ENCODE measurements around the gene CHCHD6.

CHCHD6 gene

DNA sequence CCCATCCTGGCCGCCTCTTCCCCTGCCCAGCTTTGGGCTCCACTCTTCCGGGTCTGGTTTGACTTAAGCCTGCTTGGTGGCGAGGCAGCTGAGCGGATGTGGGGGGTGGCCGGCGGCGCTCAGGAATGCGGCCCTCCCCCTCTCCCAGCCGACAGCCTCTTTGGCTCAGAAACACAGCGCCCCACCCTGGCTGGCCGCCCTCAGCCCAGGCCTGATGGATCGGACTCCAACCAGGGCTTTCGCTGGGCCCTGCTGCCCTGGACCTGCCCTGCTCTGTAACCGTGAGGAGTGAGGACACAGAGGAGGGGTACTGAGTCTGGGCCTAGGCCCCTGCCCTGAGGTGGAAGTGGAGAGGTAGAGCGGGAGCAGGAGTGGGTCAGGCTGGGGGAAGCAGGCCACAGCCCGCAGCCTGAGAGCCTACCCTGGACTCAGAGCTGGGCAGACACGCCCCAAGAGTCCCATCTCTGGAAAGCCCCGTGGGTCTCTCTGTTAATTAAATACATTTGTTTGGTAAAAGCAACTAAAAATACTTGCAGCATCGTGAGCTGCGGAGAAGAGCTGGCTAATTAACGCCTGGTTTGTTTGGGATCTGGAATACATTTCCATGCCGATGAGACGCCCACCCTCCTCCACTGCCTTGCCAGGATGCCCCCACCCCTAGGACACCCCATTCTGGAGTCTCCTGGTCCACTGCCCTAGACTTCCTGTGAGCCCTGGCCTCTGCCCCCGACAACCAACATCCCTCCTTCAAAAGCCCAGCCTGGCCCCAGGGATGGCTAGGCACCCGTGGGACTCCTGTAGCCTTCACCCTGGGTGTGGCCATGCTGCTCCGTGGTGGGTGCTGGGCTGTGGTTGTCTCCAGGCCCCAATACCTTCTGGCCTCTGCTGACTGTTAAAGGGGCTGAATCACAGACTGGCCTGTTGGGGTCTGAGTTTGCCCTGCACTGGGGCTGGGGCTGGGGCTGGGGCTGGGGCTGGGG, 298.4 kb downstream of the CHCHD6 start:
- peaks cover 30% of the 10 kb centered on the region for H3K4me1 ChIP-seq (ENCODE audit: control insufficient read depth, insufficient read depth, low read length)
- H3K9ac ChIP-seq (ENCODE audit: low read length): peak overlapping the region; percentile 43
- H3K9me3 ChIP-seq (ENCODE audit: control insufficient read depth, low read length): no peaks in the 10 kb centered on the region
- no peak overlapping the region for H3K4me3 ChIP-seq (ENCODE audit: low read length)
- H3K27me3 ChIP-seq (ENCODE audit: control insufficient read depth, insufficient read depth, low read length): no peaks in the 10 kb centered on the region
- H3K36me3 ChIP-seq (ENCODE audit: control insufficient read depth, insufficient read depth, low read length): no peaks in the 10 kb centered on the region

DNA sequence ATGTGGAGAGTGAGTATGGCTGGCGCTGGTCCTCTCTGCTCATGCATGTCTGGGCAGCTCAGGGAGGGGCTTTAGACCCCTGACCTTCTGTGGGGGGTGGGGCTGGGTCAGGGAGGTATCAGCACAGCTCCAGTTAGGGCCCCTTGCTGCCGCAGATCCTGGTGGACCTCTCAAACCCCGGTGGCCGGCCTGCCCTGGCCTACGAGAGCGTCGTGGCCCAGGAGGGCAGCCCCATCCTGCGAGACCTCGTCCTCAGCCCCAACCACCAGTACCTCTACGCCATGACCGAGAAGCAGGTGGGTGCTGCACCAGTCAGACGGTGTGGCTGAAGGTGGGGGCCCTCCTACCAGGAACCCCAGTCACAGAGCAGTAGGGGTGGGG, 299.1 kb downstream of the CHCHD6 start:
- Histone ChIP-seq H3K36me3 (ENCODE audit: control insufficient read depth, insufficient read depth, low read length) (no peaks in the 10 kb centered on the region), H3K4me1 (ENCODE audit: control insufficient read depth, insufficient read depth, low read length) (peaks cover 30% of the 10 kb centered on the region), H3K9me3 (ENCODE audit: control insufficient read depth, low read length) (no peaks in the 10 kb centered on the region), H3K9ac (ENCODE audit: low read length) (no peak overlapping the region), H3K4me3 (ENCODE audit: low read length) (no peak overlapping the region), H3K27me3 (ENCODE audit: control insufficient read depth, insufficient read depth, low read length) (no peaks in the 10 kb centered on the region)

DNA sequence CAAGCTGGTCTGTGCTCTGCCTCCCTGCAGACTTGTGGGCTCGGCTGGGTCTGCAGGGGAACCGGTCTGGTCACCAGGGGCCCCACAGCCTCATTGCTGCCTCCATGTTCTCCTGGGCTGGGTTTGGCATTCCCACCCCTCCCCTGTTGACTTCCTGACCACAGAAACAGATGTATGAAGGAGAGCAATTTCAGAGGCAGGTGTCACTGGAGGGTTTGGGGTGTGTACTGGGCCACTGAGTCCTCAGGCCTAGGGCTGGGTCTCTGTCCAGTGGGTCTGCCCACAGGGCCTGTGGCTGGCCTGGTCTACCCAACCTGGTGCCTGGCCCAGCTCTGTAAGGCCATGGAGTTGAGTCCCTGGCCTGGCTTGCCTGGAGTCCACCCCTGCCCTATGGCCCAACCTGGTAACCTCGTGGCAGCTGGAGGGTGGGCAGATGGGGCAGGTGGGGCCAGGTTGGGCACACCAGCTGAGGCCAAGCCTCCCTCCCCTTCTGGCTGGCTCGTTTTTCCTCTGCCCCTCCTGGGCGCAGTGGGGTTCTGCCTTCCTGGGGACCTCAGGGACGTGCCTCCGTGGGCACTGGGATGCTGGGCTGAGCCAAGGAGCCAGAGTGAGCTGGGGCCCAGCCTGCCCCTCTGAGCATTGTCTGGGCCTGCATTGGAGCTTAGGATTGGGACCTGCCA, 299.7 kb downstream of the CHCHD6 start:
- no peak overlapping the region for H3K4me3 ChIP-seq (ENCODE audit: low read length)
- peaks cover 26% of the 10 kb centered on the region for H3K4me1 ChIP-seq (ENCODE audit: control insufficient read depth, insufficient read depth, low read length)
- no peaks in the 10 kb centered on the region for H3K27me3 ChIP-seq (ENCODE audit: control insufficient read depth, insufficient read depth, low read length)
- H3K9me3 ChIP-seq (ENCODE audit: control insufficient read depth, low read length): no peaks in the 10 kb centered on the region
- no peak overlapping the region for H3K9ac ChIP-seq (ENCODE audit: low read length)
- no peaks in the 10 kb centered on the region for H3K36me3 ChIP-seq (ENCODE audit: control insufficient read depth, insufficient read depth, low read length)

DNA sequence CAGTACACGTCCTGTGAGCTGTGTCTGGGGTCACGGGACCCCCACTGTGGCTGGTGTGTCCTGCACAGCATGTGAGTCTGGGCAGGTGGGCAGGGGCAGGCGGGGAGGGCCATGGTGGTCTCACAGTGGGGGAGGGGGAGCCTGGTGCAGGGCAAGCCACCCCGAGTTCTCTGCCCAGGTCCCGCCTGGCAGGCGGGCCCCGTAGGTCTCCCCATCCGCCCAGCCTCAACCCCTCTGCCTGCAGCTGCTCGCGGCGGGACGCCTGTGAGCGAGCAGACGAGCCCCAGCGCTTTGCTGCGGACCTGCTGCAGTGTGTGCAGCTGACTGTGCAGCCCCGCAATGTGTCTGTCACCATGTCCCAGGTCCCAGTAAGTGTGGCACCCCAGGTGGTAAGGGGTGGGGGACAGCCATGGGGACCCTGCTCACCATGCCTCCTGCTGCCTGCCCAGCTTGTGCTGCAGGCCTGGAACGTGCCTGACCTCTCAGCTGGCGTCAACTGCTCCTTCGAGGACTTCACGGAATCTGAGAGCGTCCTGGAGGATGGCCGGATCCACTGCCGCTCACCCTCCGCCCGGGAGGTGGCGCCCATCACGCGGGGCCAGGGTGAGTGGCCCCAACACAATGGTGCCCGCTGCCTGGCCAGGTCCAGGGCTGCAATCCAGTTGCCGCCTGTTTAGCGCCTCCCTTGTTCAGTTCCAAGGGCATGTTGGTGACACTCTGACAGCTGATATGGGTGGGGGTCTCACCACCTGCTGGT, 300.8 kb downstream of the CHCHD6 start:
- no peak overlapping the region for H3K4me3 ChIP-seq (ENCODE audit: low read length)
- peaks cover 18% of the 10 kb centered on the region for H3K4me1 ChIP-seq (ENCODE audit: control insufficient read depth, insufficient read depth, low read length)
- H3K9me3 ChIP-seq (ENCODE audit: control insufficient read depth, low read length): no peaks in the 10 kb centered on the region
- no peak overlapping the region for H3K9ac ChIP-seq (ENCODE audit: low read length)
- no peaks in the 10 kb centered on the region for H3K36me3 ChIP-seq (ENCODE audit: control insufficient read depth, insufficient read depth, low read length)
- H3K27me3 ChIP-seq (ENCODE audit: control insufficient read depth, insufficient read depth, low read length): no peaks in the 10 kb centered on the region

DNA sequence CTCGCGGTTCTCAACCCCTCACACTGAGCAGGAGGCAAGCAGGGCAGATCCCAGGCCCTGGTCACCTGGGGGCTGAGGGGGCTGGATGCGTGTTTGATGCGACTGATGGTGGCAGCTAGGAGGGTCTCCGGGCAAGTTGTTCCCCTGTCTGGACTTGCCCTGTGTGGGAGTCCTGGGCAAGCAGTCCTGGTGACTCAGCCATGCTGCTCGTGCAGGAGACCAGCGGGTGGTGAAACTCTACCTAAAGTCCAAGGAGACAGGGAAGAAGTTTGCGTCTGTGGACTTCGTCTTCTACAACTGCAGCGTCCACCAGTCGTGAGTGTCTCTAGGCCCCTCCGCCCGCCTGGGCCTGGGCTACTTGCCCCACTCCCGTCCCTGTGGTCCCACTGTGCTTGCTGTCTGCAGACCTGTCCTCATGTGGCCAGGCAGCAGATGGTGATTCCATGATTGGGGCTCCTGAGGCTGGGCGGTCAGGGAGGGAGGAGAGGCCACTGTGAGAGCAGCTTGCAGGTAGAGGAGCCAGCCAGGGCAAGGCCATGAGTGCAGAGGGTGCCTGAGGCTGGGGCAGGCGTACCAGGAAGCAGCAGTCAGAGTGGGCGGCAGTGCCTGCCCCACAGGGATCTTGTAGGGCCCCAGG, 301.9 kb downstream of the CHCHD6 start:
- Histone ChIP-seq H3K4me3 (ENCODE audit: low read length) (no peak overlapping the region), H3K9ac (ENCODE audit: low read length) (no peak overlapping the region), H3K4me1 (ENCODE audit: control insufficient read depth, insufficient read depth, low read length) (peaks cover 18% of the 10 kb centered on the region), H3K36me3 (ENCODE audit: control insufficient read depth, insufficient read depth, low read length) (no peaks in the 10 kb centered on the region), H3K27me3 (ENCODE audit: control insufficient read depth, insufficient read depth, low read length) (no peaks in the 10 kb centered on the region), H3K9me3 (ENCODE audit: control insufficient read depth, low read length) (no peaks in the 10 kb centered on the region)

DNA sequence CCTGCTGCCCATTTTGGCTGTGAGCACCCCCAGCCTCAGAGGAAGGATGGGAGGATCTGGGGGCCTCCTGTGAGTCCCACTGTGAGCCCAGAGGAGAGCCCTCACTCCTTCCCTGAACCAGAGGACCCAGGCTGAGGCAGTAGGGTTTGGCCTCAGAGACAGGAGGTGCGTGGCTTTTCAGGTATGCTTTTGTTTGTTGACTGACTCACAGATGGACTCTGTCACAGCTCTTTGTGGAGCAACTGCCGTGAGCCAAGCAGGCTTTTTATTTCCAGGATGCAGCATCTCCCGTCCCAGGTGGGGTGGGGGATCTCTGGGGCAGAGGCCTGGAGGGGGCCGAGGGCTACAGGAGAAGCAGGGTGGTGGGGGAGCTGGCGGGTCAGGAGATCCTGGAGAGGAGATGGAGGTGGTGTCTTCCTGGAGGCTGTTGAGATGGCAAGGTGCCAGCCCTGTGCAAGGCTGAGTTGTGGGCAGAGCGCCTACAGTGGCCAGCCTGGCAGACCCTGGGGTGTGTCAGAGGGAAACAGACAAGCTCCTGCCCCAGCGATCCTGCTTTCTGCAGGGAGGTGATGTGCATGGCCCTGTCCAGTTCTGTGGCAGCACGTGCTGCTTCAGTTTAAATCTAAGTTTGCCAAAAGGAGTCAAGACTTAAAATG, 302.9 kb downstream of the CHCHD6 start:
- Histone ChIP-seq H3K4me3 (ENCODE audit: low read length) (no peak overlapping the region), H3K36me3 (ENCODE audit: control insufficient read depth, insufficient read depth, low read length) (no peaks in the 10 kb centered on the region), H3K4me1 (ENCODE audit: control insufficient read depth, insufficient read depth, low read length) (peaks cover 14% of the 10 kb centered on the region), H3K27me3 (ENCODE audit: control insufficient read depth, insufficient read depth, low read length) (no peaks in the 10 kb centered on the region), H3K9ac (ENCODE audit: low read length) (no peak overlapping the region), H3K9me3 (ENCODE audit: control insufficient read depth, low read length) (no peaks in the 10 kb centered on the region)

DNA sequence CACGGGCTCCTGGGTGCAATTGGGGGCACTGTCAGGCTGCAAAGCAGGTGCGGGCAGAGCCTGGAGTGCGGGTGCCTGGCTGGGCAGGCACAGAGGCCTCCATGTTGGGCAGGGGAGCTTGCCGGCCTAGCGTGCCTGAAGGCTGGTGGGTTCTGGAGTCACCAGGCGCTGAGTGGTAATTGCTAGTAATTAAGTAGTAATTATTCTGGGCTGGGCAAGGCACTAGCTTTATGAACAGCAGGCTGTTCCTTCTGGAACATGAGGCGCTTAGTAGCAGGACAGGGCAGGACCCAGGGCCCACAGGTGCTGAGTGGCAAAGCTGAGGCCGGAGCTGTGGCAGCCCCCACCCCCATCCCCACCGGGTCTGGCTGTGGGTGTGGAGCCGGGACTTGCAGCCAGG, 304.2 kb downstream of the CHCHD6 start:
- Histone ChIP-seq H3K9ac (ENCODE audit: low read length) (no peak overlapping the region), H3K4me3 (ENCODE audit: low read length) (no peak overlapping the region), H3K4me1 (ENCODE audit: control insufficient read depth, insufficient read depth, low read length) (peaks cover 5% of the 10 kb centered on the region), H3K27me3 (ENCODE audit: control insufficient read depth, insufficient read depth, low read length) (no peaks in the 10 kb centered on the region), H3K9me3 (ENCODE audit: control insufficient read depth, low read length) (no peaks in the 10 kb centered on the region), H3K36me3 (ENCODE audit: control insufficient read depth, insufficient read depth, low read length) (no peaks in the 10 kb centered on the region)

DNA sequence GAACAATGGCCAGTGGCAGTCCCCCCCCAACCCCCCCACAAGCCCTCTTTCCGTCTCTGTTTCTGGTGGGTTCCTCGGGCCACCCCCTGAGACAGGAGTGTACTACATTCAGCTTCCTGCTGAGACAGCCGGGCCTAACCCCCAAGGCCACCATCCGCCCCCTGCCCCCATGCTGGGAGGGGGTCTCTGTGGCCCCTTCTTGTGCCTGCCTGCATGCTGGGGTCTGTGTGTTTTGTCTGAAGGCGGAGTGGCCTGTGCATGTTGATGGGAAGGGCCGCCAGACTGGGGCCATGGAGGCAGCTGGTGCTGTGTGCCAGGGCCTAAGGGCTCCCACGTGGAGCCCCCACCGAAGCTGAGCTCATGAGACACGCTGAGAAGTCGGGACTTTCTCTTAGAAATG, 305.5 kb downstream of the CHCHD6 start:
- no peaks in the 10 kb centered on the region for H3K36me3 ChIP-seq (ENCODE audit: control insufficient read depth, insufficient read depth, low read length)
- no peaks in the 10 kb centered on the region for H3K9me3 ChIP-seq (ENCODE audit: control insufficient read depth, low read length)
- no peak overlapping the region for H3K9ac ChIP-seq (ENCODE audit: low read length)
- H3K4me3 ChIP-seq (ENCODE audit: low read length): no peak overlapping the region
- peaks cover 5% of the 10 kb centered on the region for H3K4me1 ChIP-seq (ENCODE audit: control insufficient read depth, insufficient read depth, low read length)
- no peaks in the 10 kb centered on the region for H3K27me3 ChIP-seq (ENCODE audit: control insufficient read depth, insufficient read depth, low read length)

Measured in mucosa of stomach (tissue), 1 donor.